HepG2 (cell line): Measurements from ENCODE around the gene P2RX6. TPM values are rescaled to one million over a fixed set of nuclear protein-coding genes. Genes with fewer than 3 reads are reported as not detected.
A peak's percentile ranks its signal among the peaks of the same experiment; 100 is the strongest.

Experiments
- AGO1 ChIP-seq: fragments of 200-400 bp; formaldehyde crosslinking; IDR thresholded peaks from 2 replicates; pipeline ENCODE4 v1.6.1; 2017; ENCODE audit warnings: mild to moderate bottlenecking, low read depth, low read length, moderate library complexity; ENCODE audit not compliant: poor library complexity, severe bottlenecking
- AKAP8 ChIP-seq: sonication (generic); formaldehyde crosslinking; IDR thresholded peaks from 2 replicates; pipeline ENCODE4 v1.5.1; 2020; ENCODE audit warnings: mild to moderate bottlenecking, missing genetic modification reagents
- ARNTL ChIP-seq: sonication (generic); formaldehyde crosslinking; IDR thresholded peaks from 2 replicates; pipeline ENCODE4 v1.4.0; 2020; ENCODE audit warnings: mild to moderate bottlenecking, missing genetic modification reagents
- EED ChIP-seq: sonication (generic); formaldehyde crosslinking; IDR thresholded peaks from 2 replicates; pipeline ENCODE4 v1.5.0; 2020; ENCODE audit warnings: mild to moderate bottlenecking, missing genetic modification reagents
- HHEX ChIP-seq: IDR thresholded peaks from 2 replicates; pipeline ENCODE4 v1.6.1; 2016; ENCODE audit warnings: control low read depth
- MTA3 ChIP-seq: sonication (generic); formaldehyde crosslinking; IDR thresholded peaks from 2 replicates; pipeline ENCODE4 v1.4.0; 2020; ENCODE audit warnings: missing genetic modification reagents
- NFKB2 ChIP-seq: sonication (generic); formaldehyde crosslinking; IDR thresholded peaks from 2 replicates; pipeline ENCODE4 v1.4.0; 2020; ENCODE audit warnings: missing genetic modification reagents, borderline replicate concordance
- NKX3-1 ChIP-seq: sonication (generic); formaldehyde crosslinking; IDR thresholded peaks from 2 replicates; pipeline ENCODE4 v1.5.0; 2020; ENCODE audit warnings: missing genetic modification reagents
- PCBP1 ChIP-seq: fragments of 200-400 bp; formaldehyde crosslinking; IDR thresholded peaks from 2 replicates; pipeline ENCODE4 v1.6.1; 2017; ENCODE audit warnings: mild to moderate bottlenecking, low read depth, low read length, borderline replicate concordance
- RBFOX2 ChIP-seq: fragments of 200-400 bp; formaldehyde crosslinking; IDR thresholded peaks from 2 replicates; pipeline ENCODE4 v1.6.1; 2017; ENCODE audit warnings: low read depth, mild to moderate bottlenecking, low read length
- SIN3B ChIP-seq: fragments of 150-350 bp; IDR thresholded peaks from 2 replicates; pipeline ENCODE4 v1.6.1; 2014; ENCODE audit warnings: low read length
- SMAD1 ChIP-seq: sonication (generic); formaldehyde crosslinking; IDR thresholded peaks from 2 replicates; pipeline ENCODE4 v1.4.0; 2020; ENCODE audit warnings: missing genetic modification reagents, low read depth, mild to moderate bottlenecking, borderline replicate concordance
- SMC3 ChIP-seq: IDR thresholded peaks from 2 replicates; pipeline ENCODE4 v1.6.1; 2011; ENCODE audit warnings: low read length, improper control_type of control experiment
- SNRNP70 ChIP-seq: fragments of 200-400 bp; formaldehyde crosslinking; IDR thresholded peaks from 2 replicates; pipeline ENCODE4 v1.6.1; 2017; ENCODE audit warnings: mild to moderate bottlenecking, low read depth, low read length, moderate library complexity
- TCF12 ChIP-seq, 2 experiments: fragments of 450-650 bp in 1 of 2; sonication (generic) in 1 of 2; formaldehyde crosslinking in 1 of 2; IDR thresholded peaks; 2 replicates each; pipeline versions ENCODE4 v1.6.1 to v1.8.0; 2017 to 2022; ENCODE audit warnings: antibody characterized with exemption in 1 of 2, mild to moderate bottlenecking in 1 of 2, missing genetic modification reagents in 1 of 2, moderate library complexity in 1 of 2
- ZNF331 ChIP-seq: sonication (generic); formaldehyde crosslinking; IDR thresholded peaks from 2 replicates; pipeline ENCODE4 v1.4.0; 2020; ENCODE audit warnings: missing genetic modification reagents
- ZNF333 ChIP-seq: sonication (generic); formaldehyde crosslinking; IDR thresholded peaks from 2 replicates; pipeline ENCODE4 v1.4.0; 2020; ENCODE audit warnings: mild to moderate bottlenecking, missing genetic modification reagents, borderline replicate concordance
- ZNF556 ChIP-seq: sonication (generic); formaldehyde crosslinking; IDR thresholded peaks from 2 replicates; pipeline ENCODE4 v1.4.0; 2020; ENCODE audit warnings: mild to moderate bottlenecking, missing genetic modification reagents, borderline replicate concordance
- ZNF570 ChIP-seq: sonication (generic); formaldehyde crosslinking; IDR thresholded peaks from 2 replicates; pipeline ENCODE4 v1.4.0; 2020; ENCODE audit warnings: mild to moderate bottlenecking, missing genetic modification reagents, borderline replicate concordance
- ZNF605 ChIP-seq: sonication (generic); formaldehyde crosslinking; IDR thresholded peaks from 2 replicates; pipeline ENCODE4 v1.8.0; 2022; ENCODE audit warnings: mild to moderate bottlenecking, missing genetic modification reagents
- ZNF7 ChIP-seq: IDR thresholded peaks from 2 replicates; pipeline ENCODE4 v1.6.1; 2016; ENCODE audit warnings: missing biosample characterization, missing genetic modification reagents
- ZNF768 ChIP-seq: sonication (generic); formaldehyde crosslinking; IDR thresholded peaks from 2 replicates; pipeline ENCODE4 v1.4.0; 2020; ENCODE audit warnings: missing genetic modification reagents
- ZSCAN29 ChIP-seq: sonication (generic); formaldehyde crosslinking; conservative IDR thresholded peaks from 2 replicates; pipeline ENCODE4 v1.4.0; 2020; ENCODE audit warnings: mild to moderate bottlenecking, missing genetic modification reagents
- ZSCAN31 ChIP-seq: sonication (generic); formaldehyde crosslinking; IDR thresholded peaks from 2 replicates; pipeline ENCODE4 v1.5.0; 2020; ENCODE audit warnings: low read depth, mild to moderate bottlenecking, missing genetic modification reagents
- ZZZ3 ChIP-seq: sonication (generic); formaldehyde crosslinking; IDR thresholded peaks from 2 replicates; pipeline ENCODE4 v1.4.0; 2020; ENCODE audit warnings: missing genetic modification reagents, mild to moderate bottlenecking, borderline replicate concordance
- polyA plus RNA-seq, 8 experiments: library from polyadenylated mRNA; depleted of rRNA in 3 of 8; stranded (reverse) in 7 of 8; unstranded in 1 of 8; fragments of >200 nt; fragmentation: Illumina TruSeq in 4 of 8; extraction: Trizol in 4 of 8; gene quantifications; 2 replicates each; pipeline versions ENCODE4 v1.2.1 to v1.2.3, GENCODE V29; 2011 to 2016; ENCODE audit warnings: low read depth in 4 of 8, missing spikeins in 1 of 8, mixed read lengths in 1 of 8; ENCODE audit not compliant: insufficient read depth in 1 of 8
- total RNA-seq, 5 experiments: library from RNA; depleted of rRNA; stranded (reverse); fragments of >200 nt; fragmentation: Illumina TruSeq; extraction: Trizol; gene quantifications; 2 replicates each; pipeline ENCODE4 v1.2.3, GENCODE V29; 2016; ENCODE audit warnings: low read depth in 1 of 5
- TF ChIP-seq, protein P1 (sequence below): sonication (generic); formaldehyde crosslinking; IDR thresholded peaks from 2 replicates; pipeline ENCODE4 v1.9.0; 2022; ENCODE audit warnings: missing genetic modification reagents, mild to moderate bottlenecking, borderline replicate concordance
- TF ChIP-seq, protein P2 (sequence below): sonication (generic); formaldehyde crosslinking; IDR thresholded peaks from 2 replicates; pipeline ENCODE4 v1.8.0; 2022; ENCODE audit warnings: missing genetic modification reagents, low read depth, mild to moderate bottlenecking, borderline replicate concordance
- TF ChIP-seq, protein P3 (sequence below): sonication (generic); formaldehyde crosslinking; IDR thresholded peaks from 2 replicates; pipeline ENCODE4 v1.5.1; 2020; ENCODE audit warnings: missing genetic modification reagents, mild to moderate bottlenecking, borderline replicate concordance

P2RX6 gene
- total and polyA plus RNA-seq, 2 of the 13 experiments (the other 11 are each of a cell fraction or from before 2014, with no cell fraction given) = 0.04 to 0.12 TPM

DNA sequence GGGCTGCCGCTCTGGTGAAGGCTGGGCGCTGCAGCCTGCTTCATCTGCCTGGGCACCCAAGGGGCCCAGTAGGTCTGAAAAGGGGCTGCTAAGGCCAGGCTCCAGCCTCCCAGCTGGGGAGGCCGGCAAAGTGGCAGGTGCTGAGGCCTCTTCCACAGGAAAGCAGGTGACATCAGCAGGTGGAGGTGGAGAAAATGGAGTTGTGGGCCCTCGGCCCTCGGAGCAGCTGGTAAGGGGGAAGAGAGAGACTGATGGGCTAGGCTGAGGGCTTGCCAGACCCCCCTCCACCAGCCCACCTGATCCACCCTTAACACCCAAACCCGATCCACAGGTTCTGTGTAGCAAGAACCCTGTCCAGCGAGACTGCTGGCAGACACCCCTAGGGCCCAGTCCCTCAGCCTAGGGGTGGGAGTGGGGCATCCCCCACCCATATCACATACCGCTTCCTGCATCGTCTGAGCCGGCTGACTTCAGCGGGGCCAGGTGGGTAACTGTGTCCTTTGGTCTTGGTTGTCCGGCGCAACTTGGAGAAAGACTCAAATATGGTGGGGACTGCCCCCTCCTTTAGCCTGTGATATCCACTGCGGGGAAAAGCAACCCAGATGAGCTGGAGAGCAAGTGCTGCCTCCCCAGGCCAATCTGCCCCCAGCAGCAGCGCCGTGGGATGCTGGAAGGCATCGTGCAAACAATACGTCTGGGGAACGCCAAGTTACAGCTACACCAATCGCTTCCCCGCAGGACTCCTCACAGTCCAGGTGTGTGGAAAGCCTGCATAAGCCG is 14.6 kb upstream of the P2RX6 start (continued):
- no peak for TF ChIP-seq ZNF7 (CRISPR knock-in tag)
- TF ChIP-seq ZNF605 (CRISPR knock-in tag) = 0 out of 2 replicates have a peak, but pooled peaks have one; percentile 39
- TF ChIP-seq ARNTL (CRISPR knock-in tag) = no peak
- TF ChIP-seq PCBP1 = no peak
- TF ChIP-seq HHEX (CRISPR knock-in tag) = no peak
- TF ChIP-seq SMAD1 = no peak
- no peak for TF ChIP-seq ZNF556 (CRISPR knock-in tag)
- TF ChIP-seq SNRNP70 = no peak
- no peak for TF ChIP-seq NFKB2 (CRISPR knock-in tag)
- peak; percentile 41 for TF ChIP-seq RBFOX2
- no peak for TF ChIP-seq ZNF768
- TF ChIP-seq NKX3-1 (CRISPR knock-in tag) = no peak
- no peak for TF ChIP-seq SMC3
- TF ChIP-seq, protein P1, sequence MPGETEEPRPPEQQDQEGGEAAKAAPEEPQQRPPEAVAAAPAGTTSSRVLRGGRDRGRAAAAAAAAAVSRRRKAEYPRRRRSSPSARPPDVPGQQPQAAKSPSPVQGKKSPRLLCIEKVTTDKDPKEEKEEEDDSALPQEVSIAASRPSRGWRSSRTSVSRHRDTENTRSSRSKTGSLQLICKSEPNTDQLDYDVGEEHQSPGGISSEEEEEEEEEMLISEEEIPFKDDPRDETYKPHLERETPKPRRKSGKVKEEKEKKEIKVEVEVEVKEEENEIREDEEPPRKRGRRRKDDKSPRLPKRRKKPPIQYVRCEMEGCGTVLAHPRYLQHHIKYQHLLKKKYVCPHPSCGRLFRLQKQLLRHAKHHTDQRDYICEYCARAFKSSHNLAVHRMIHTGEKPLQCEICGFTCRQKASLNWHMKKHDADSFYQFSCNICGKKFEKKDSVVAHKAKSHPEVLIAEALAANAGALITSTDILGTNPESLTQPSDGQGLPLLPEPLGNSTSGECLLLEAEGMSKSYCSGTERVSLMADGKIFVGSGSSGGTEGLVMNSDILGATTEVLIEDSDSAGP (CRISPR knock-in tag) = no peak
- no peak for TF ChIP-seq SIN3B
- TF ChIP-seq ZNF570 (CRISPR knock-in tag) = no peak
- TF ChIP-seq ZNF331 = no peak
- TF ChIP-seq AGO1 = peak; percentile 25
- TF ChIP-seq ZSCAN29 (CRISPR knock-in tag) = no peak
- peak; percentile 31; the same call in 1 of the 2 replicates for TF ChIP-seq AKAP8 (CRISPR knock-in tag)
- TF ChIP-seq ZNF333 (CRISPR knock-in tag) = no peak
- no peak for TF ChIP-seq MTA3
- TF ChIP-seq, protein P2, sequence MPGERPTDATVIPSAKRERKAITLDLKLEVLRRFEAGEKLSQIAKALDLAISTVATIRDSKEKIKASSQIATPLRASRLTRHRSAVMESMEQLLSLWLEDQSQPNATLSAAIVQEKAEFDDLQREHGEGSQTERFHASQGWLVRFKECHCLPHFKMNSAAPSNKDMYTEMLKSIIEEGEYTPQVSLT (CRISPR knock-in tag) = no peak
- TF ChIP-seq, protein P3, sequence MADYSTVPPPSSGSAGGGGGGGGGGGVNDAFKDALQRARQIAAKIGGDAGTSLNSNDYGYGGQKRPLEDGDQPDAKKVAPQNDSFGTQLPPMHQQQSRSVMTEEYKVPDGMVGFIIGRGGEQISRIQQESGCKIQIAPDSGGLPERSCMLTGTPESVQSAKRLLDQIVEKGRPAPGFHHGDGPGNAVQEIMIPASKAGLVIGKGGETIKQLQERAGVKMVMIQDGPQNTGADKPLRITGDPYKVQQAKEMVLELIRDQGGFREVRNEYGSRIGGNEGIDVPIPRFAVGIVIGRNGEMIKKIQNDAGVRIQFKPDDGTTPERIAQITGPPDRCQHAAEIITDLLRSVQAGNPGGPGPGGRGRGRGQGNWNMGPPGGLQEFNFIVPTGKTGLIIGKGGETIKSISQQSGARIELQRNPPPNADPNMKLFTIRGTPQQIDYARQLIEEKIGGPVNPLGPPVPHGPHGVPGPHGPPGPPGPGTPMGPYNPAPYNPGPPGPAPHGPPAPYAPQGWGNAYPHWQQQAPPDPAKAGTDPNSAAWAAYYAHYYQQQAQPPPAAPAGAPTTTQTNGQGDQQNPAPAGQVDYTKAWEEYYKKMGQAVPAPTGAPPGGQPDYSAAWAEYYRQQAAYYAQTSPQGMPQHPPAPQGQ (CRISPR knock-in tag) = no peak
- TF ChIP-seq ZZZ3 (CRISPR knock-in tag) = no peak
- TF ChIP-seq TCF12 (IDR thresholded peaks at IDR 0.05) = no peak
- 0 out of 2 replicates have a peak, but pooled peaks have one; percentile 19 for TF ChIP-seq TCF12 (CRISPR knock-in tag; IDR thresholded peaks at IDR 0.05)
- TF ChIP-seq EED (CRISPR knock-in tag) = no peak
- TF ChIP-seq ZSCAN31 (CRISPR knock-in tag) = no peak
